IPS DF 4.7 (cell line): ENCODE measurements around the gene BACE2.

Experiments
- DNase-seq: peaks from one replicate; pipeline ENCODE4 v3.0.0-alpha.2; 2013; ENCODE audit warnings: low spot score; ENCODE audit errors: extremely low read depth

Gene BACE2

GRCh38 chr21:41211060-41211805 is 43.3 kb downstream of the BACE2 start:
- DNase-seq: no peak

GRCh38 chr21:41213021-41213420 is 45.1 kb downstream of the BACE2 start:
- no peak for DNase-seq

DNA sequence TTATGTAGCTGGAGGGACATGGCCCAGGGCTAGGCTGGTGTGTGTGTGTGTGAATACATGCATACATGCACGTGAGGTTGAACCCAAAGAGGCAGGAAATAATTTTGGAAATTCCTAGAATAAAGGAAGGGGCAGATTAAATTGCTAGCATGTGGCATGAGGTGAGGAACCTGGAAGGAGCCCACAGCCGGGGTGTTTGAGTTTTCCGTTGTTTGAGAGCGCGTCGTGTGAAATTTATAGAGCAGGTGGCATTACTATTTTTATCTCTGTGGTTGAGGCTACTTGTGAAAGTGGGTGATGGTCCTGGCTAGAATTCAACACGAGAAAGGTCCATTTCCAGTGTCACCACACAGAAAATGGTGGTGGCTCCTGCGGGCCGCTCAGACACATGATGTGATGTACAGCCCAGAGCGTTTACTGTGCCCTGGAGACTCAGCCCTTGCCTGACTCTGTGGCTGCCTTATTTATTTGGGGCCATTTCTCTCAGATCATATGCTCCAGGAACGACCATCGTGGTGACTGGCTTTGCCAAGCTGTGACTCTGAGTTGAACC is 48.0 kb downstream of the BACE2 start:
- DNase-seq: no peak

DNA sequence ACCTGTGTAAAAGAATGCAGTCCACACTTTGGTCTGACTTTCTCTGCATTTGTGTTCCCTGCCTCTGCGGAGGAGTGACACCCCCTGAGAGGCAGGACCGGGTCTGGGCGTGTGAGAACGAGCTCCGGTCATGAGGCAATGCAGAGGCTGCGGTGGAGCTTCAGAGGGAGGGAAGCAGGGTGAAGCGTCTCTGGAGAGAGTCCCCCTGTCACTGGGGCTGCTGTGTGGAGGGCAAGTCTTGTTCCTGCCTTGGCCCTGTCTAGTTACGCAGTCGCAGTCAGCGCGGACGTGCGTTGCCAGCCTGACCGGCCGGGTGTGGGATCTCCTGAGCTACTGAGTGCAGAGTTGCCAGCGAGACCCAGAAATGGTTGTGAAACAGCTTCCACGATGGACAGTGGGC is 48.5 kb downstream of the BACE2 start:
- no peak for DNase-seq

DNA sequence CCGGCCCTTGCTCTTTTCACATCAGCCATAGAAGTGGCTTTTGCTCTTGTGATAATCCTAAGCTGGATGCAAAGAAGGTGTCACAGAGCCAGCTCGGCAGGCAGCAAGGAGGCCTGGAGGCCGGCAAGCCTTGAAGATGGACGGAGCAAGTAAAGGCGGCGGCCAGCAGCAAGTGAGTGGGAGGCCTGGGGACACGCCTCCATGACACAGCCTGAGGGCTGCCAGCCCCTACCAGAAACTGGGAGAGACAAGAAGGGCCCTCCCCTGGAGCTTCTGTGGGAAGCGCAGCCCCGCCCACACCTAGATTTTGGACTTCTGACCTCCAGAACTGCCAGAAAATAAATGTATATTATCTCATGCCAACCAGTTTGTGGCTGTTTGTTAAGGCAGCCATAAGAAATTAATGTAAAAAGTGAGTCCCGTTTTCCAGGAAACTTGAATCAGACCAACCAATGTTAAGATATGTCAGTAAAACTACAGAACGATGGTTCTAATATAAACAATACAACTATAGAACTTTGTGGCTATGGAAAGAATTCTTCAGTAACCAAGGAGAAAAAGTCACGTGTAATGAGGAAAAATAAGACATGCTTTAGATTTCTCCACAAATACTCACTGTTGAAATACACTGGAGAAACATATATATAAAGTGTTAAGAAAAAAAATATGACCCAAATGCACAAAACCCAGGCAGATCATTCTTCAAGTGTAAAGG is 49.9 kb downstream of the BACE2 start:
- no peak for DNase-seq

DNA sequence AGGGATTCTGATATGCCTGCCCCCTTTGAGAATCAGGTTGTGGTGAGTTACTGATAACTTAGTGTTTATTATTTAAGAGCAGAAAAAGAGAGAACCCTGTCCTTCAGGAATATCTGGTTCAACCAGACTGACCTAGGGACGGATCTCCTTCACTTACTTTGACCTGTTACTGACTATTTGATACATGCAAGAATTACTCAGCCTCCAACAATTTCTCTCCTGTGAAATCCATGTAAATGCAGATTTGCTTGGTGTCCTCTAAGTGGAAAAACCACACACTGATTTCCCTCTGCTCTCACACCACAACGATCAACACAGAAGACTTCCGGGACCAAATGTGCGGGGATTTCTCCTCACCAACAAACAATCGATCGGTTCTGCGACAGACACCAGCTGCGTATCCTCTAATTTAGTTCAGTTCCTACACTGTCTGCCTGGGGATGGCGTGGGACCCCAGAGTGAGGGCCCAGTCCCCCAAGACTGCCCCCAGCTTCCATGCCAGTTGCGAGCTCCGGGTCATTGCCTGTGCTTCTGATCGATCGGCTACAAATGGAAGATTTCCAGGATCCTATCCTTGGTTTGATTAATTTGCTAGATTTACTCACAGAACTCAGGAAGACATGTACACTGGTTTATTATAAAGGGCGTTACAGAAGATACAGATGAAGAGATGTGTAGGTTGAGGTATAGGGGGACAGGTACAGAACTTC is 51.7 kb downstream of the BACE2 start:
- no peak for DNase-seq

DNA sequence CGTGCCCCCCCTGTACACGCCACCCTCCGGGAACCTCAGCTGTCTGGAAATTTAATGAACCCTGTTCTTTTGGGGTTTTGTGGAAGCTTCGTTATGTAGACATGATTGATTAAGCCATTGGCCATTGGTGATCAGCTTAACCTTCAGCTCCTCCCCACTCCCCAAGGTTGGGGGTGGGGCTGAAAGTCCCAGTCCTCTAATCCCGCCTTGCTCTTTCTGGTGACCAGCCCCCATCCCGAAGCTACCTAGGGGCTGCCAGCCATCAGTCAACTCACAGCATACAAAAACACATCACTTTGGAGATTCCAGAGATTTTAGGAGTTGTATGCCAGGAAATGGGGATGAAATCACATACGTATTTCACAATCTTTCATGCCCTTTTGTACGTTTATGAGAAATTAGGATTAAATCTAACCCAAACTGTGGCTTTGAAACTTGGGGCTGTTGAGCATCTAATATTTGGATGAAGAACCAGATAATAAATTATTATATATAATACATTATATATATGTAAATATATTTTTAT is 52.3 kb downstream of the BACE2 start:
- no peak for DNase-seq

- DNase-seq: no peak
Measured at GRCh38 chr21:41222247-41223068, 54.5 kb downstream of the BACE2 start.

GRCh38 chr21:41226853-41227252 is 58.9 kb downstream of the BACE2 start:
- DNase-seq: no peak

DNA sequence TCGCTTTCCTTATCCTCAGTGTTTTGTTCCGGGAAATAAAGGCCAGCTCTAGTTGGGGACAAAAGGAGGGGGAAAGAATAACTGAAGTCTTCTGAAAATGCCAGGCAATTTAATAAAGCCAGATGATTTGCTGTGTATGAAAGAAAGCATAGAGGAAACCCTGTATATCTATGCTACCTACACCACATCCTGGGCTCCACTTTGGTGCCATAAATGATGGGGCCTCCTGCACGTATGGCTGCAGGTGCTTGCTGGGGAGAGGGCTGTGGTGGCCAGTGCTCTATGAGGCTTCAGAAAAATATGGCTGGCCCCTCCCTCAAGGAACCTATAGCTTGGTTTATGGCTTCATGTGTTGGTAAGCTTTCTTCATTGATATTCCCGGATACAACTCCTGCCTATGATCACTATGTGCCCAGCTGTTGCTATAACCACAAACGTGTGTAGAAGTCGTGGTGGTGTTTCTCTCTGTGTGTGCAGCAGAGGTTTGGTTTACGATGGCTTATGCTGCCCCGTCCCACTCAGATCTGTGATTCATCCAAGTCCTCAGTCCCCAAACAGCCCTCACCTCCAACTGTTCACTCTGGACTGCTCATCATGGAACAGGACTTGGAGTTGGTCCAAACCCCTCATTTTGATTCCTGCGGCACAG is 59.5 kb downstream of the BACE2 start:
- DNase-seq: no peak

- DNase-seq: no peak
Measured at GRCh38 chr21:41228006-41228370, 60.0 kb downstream of the BACE2 start.

DNA sequence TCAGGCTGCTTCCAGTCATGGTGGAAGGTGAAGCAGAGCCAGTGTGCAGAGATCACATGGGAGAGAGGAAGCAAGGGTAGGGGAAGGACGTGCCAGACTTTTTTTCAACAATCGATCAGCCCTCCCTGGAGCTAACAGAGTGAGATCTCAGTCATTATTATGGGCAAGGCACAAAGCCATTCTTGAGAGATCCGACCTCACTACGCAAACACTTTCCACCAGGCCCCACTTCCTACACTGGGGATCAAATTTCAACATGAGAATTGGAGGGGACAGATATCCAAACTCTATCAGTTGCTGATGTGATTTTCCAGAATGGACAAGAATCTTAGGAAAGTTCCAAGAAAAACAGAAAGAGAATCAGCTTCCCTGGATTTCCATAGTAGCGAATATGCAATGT is 60.5 kb downstream of the BACE2 start:
- DNase-seq: no peak

GRCh38 chr21:41228958-41229357 is 61.0 kb downstream of the BACE2 start:
- no peak for DNase-seq

- DNase-seq: no peak
Measured at GRCh38 chr21:41229509-41230248, 61.7 kb downstream of the BACE2 start.

GRCh38 chr21:41230497-41230896 is 62.5 kb downstream of the BACE2 start:
- DNase-seq: no peak

GRCh38 chr21:41231060-41231459 is 63.1 kb downstream of the BACE2 start:
- no peak for DNase-seq

DNA sequence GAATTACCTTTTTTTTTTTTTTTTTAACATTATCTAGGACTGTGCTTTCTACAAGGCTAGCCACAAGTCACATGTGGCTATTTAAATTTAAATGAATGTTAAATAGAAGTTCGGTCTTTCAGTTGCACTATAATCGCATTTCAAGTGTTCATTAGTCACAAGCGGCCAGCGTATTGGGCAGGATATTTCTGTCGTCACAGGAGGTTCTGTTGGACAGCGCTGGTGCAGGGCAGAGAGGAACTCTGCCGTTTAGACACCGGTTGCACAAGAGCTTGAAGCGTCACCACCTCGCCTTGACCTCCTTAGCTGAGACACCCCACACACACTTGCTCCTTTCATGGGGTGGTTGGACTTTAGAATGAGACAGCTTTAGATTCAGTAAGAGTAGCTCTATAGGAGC is 64.1 kb downstream of the BACE2 start:
- DNase-seq: no peak

DNA sequence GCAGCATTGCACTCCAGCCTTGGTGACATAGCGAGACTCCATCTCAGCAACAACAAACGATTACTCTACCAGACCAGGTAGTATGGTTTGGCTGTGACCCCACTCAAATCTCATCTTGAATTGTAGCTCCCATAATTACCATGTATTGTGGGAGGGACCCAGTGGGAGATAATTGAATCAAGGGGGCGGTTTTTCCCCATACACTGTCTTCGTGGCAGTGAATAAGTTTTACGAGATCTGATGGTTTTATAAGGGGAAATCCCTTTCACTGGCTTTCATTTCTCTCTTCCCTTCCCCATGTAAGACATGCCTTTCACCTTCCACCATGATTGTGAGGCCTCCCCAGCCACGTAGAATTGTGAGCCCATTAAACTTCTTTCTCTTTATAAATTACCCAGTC is 66.0 kb downstream of the BACE2 start:
- no peak for DNase-seq

GRCh38 chr21:41234569-41234968 is 66.6 kb downstream of the BACE2 start:
- no peak for DNase-seq

DNA sequence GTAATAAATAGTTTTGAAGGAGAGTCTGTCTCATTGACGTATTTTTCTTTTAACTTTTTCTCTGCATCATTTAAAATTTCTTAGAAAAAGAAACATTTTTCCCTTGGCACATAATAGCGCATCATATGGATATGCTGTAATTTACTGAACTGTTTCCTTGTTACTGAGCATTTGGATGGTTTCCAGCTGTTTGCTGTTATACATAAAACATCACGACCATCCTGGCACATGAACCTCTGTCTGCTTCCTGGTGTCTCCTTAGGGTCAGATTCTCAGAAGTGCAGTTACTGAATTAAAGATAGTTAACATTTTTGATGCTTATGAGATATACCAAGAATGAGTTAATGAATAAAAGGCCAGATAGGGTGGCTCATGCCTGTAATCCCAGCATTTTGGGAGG is 67.2 kb downstream of the BACE2 start:
- DNase-seq: no peak
